Bone marrow (tissue), 2 donors: ENCODE measurements around the gene RASSF5.

Experiments used
- DNase-seq, 2 donors: peaks; one replicate each; lab custom pipeline; 2025; lab: John Stamatoyannopoulos, UW

The RASSF5 gene

DNA sequence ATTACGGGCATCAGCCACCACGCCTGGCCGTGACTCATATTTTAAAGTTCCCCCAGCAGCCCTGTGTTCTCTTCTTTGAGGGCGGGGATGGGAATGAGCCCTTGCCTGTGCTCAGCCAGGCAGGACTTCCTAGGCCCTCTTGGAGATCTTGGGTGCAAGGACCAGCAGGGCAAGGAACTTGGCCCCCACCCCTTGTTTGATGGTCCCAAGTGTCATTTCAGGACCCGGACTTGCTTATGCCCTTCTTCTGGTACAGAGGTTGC lies 9.3 kb downstream of the RASSF5 start:
- no peak for DNase-seq

DNA sequence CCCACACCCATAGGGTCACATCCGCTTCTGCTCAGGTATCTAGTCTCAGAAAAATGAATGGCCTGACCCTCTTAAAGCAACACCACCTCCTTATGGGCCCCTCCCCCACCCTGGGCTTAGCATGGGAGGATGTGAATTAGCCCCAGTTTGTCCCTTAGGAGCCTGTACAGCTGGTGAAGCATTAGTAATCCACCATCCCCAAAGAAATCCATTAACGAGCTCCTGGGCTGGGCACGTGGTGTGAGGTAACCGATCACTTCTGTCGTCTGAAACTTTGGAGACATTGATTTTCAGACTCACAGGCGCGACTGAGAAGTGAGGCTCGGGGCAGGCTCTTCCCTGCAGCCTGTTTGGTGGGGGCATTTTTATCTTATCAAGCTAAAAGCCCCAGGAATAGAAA lies 10.5 kb downstream of the RASSF5 start:
- no peak for DNase-seq

DNA sequence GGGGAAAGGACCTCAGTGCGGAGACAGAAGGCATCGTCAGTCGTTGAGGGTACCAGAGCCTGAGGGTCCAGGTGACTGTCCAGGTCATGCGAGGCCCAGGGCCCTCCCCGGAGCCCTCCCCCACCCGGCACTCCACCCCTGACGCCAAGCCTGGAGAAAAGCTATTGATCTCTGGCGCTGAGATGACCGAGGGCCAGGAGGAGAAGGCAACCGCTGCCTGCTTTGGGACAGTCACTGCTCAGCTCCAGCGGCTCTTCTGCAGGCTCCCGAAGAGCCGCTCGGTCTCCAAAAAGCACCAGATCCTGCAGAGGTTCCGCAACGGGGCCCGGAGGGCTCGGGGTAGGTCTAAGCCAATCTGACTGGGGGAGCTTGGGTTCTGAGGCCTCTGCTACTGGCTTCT lies 10.9 kb downstream of the RASSF5 start:
- no peak for DNase-seq

DNA sequence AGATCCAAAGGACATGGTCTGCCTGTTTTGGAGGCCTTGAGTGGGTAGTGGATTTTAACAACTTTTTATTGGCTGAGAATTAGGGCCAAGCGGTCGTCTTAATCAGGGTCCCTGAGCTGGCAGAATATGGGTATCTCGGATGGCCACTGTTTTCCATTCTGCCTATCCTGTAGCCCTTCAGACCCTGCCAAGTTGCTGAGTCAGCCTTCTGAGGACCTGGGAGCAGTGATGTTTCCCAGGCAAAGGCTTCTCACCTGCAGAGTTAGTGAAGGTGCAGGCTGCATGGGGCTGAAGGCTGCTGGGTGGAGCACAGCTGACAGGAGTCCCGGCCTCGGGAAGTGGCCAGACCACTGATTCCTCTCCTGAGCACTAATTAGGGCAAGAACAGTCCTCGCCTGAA lies 11.4 kb downstream of the RASSF5 start:
- no peak for DNase-seq

DNA sequence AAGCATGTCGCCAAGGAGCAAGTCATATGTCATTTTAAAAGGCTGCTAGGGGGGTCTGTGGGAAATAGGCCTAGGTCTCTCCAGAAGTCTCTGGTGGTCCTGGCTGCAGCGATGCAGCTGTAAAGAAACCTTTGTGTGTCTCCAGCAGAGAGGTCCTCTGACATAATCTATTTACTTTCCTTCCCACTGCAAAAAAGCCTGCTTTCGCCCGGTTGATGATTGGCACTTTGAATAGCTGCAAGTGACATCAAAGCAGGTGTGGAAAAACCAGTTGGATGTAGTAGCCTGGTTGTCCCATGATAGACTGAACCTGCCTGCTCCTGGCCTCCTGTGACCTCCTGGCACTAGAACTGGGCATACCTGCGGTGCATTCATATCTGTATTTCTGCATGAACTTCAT lies 13.8 kb downstream of the RASSF5 start:
- DNase-seq, result no peak

DNA sequence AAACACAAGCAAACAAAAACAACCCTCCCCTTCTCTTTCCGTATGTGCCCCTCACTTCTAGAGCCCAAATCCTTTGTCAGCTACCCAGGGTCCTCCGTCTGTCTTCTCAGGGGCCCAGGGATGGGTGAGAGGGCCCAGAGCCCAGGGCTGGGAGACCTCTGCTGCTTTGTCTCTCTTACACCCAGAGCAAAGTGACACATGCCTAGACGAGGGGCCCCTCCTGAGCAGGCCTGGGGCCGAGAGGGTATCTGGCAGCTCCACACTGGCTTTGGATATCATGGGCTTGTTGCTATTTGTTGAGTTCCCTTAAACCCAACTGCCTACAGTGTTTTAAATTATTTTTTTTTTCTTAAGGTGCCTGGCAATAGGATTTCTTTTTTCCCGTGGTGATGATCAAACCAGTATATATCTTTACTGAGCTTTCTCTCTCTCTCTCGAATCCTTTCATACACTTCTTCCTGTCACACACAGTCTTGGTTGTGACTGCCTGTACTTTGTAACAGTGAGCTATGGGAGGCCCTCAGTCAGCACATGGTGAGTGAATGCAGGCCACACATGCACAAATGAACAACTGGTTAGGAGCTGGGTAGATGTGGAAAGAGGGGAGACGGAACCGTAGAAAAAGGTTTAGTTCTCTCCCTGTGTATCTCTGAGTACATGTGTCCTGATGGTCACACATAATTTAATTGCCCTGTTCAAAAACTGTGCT lies 14.5 kb downstream of the RASSF5 start:
- no peak for DNase-seq

- DNase-seq, result no peak
Measured at GRCh38 chr1:206524739-206525364, 17.5 kb downstream of the RASSF5 start.

DNA sequence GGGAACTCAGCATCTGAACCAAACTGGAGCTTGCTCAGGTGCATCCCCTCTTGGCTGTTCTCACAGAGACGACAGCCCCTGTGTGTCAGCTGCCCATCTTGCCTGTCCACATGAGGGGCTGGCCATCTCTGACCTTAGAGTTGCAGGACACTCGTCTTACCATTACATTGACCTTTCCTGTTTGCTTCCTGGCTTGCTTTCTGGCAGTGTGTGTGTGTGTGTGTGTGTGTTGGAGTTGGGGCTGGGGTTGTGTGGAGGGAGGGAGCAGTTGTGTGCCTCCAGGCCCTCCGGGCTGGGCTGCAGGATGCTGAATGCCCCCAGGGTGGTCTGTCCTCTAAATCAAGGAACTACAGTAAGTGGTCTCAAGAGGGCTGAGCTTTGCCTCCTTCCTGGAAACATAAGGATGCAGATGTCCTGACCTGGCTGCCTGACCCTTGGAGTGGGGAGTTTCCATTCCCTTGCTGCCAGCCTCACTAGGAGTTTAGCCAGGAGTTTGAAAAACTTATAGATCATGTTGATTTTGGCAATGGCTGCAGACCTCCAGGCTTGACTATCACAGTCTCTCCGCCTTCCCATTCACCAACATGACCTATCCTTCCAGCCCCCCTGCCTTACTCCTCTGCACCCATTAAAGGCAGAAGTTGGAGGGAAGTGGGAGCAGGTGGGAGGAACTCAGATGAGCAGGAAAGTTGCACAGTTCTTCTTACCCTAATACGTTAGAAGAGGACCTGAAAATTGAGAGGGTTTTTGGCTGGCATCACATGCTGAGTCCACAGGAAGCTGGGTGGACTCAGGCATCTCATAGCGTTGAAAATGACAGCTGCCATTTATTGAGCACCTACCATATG lies 19.0 kb downstream of the RASSF5 start:
- DNase-seq, result no peak

- no peak for DNase-seq
Measured at GRCh38 chr1:206529425-206529824, 22.1 kb downstream of the RASSF5 start.

- DNase-seq, result no peak
Measured at GRCh38 chr1:206532368-206532767, 25.0 kb downstream of the RASSF5 start.

- DNase-seq, result no peak
Measured at GRCh38 chr1:206534552-206534951, 27.2 kb downstream of the RASSF5 start.

DNA sequence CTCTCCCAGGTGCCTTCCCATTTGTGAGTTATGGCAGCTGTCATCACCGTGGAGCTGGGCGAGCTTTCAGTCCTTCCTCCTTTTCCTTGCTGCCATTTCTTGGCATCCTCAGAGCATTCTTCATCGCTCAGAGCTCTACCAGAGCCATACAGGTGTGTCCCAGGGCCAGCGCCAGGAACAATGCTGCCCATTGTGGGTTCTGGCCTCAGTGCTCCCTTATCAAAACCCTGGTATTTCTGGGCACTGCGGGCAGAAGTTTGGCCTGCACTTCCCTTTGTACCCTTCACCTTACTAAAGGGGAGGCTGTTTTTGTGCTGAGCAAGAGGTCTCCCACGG lies 28.5 kb downstream of the RASSF5 start:
- DNase-seq, result no peak

DNA sequence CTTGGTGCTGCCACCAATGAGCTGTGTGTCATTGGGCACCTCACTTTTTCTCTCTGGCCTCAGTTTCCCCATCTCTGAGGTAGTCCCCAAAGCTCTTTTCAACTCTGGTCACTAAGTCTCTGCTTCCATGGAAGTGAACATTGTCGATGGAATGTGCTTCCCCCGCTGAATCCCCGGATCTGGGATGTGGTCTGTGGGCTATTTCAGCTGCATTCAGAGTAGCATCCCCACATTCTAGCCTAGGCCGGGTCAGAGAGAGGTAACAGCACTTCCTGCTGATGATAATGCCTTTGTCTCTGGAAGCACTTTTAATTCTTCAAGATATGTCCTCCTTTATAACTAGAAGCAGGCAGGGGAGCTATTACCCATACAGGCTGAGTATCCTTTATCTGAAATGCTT lies 29.8 kb downstream of the RASSF5 start:
- DNase-seq, result no peak

- DNase-seq, result no peak
Measured at GRCh38 chr1:206538086-206538770, 30.9 kb downstream of the RASSF5 start.

GRCh38 chr1:206538901-206539640 lies 31.7 kb downstream of the RASSF5 start:
- no peak for DNase-seq

- DNase-seq, result no peak
Measured at GRCh38 chr1:206540044-206540780, 32.9 kb downstream of the RASSF5 start.

DNA sequence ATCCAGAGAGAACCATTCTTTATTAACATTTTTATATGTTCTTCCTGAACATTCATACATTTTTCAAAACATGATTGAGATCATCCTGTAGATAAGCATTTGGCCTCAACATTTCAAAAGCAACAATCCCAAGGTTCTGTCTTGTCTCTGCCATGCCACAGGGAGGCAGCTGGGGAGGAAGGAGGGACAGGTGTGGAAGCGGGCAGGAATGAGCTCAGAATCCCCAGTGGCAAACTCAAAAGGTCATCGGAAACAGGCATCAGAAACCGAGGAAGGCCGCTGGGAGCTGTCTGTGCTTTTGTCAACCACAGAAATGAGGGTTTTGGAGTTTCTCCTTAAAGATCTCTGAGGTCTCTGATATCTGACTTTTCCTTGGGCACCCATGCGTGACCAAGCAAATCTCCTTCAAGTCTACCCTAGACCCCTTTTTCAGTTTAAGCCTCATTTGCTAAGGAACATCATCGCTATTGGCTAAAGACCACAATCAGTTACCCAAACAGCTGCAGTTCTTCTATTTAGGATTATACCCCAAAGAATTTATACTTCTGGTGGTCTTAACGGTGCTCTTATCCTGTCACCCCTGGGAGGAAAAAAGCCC lies 34.0 kb downstream of the RASSF5 start:
- DNase-seq, result no peak

DNA sequence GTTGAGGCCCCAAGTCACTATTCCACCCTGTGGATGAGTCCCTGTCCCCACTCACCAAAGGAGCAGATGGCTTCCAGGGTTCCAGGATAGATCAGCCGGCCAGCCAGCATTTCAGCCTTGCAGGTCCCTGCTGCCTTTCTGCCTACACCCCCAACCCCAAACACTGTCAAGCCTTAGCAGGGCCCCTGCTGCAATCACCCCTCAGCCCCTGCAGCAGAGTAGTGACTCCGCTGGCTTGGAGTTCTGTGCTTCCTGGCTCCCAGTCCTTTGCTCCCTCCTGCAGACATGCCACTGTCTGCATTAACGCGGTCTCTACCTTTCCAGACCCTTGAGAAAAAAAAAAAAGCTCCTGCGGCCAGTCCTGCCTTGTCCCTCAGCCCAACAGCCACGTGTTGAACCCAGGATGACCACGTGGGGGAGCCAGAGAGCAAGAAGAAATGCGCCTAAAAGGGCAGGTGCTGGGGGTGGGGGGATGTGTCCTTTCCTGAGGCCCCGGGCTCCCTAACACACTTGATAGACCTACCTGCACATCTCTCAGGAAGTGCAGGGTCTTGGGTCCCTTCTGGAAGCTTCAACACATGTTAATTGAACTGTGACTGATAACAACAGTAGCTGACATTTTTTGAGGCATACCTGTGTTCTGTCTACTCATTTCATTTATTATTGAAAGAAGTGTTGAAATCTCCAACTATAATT lies 37.4 kb downstream of the RASSF5 start:
- DNase-seq, result peak; percentile 54 to 63

DNA sequence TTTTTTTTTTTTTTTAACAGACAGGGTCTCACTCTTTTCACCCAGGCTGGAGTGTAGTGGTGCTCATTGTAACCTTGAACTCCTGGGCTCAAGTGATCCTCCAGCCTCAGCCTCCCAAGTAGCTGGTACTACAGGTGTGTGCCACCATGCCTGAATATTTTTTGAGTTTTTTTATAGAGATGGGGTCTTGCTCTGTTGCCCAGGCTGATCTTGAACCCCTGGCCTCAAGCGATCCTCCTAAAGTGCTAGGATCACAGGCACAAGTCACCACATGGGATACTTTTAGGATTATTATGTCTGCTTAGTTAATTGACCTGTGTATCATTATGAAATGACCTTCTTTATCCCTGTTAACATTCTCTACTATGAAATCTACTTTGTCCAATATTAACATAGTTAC lies 38.0 kb downstream of the RASSF5 start:
- DNase-seq, result no peak

DNA sequence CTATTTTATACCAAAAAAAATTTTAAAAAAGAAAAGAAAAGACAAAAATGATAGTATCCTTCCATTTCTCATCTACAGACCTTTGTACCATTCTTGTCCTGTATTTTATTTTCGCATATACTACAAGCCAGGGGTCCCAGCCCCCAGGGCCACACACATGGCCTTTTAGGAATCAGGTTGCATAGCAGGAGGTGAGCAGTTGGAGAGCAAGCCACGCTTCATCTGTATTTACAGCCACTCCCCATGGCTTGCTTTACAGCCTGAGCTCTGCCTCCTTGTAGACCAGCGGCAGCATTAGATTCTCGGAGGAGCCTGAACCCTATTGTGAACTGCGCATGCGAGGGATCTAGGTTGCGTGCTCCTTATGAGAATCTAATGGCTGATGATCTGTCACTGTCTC lies 39.8 kb downstream of the RASSF5 start:
- no peak for DNase-seq
